ENCODE results near the gene DSCAM. TPM values are rescaled to one million over a fixed set of nuclear protein-coding genes. Genes with fewer than 3 reads are reported as not detected.

Gene DSCAM
- total RNA-seq, 2 donors from 2014 or later: not detected

GRCh38 chr21:40842197-40842552 lies 4.8 kb downstream of the DSCAM start:
- no peaks in the 10 kb centered on the region for H3K9me3 Mint-ChIP-seq
- no peak for DNase-seq (ENCODE audit: low spot score in 2 of 2)

GRCh38 chr21:40841524-40842196 lies 5.3 kb downstream of the DSCAM start:
- Mint-ChIP-seq H3K36me3 (peaks cover 4 to 10% of the 10 kb centered on the region in 2 donors), H3K9me3 (no peaks in the 10 kb centered on the region), H3K27ac (no peak overlapping the region)
- peak in 1 of 2 donors; percentile 4 for DNase-seq (ENCODE audit: low spot score in 2 of 2)
- no peak for ATAC-seq

More at GRCh38 chr21:40842197-40842552, 4.8 kb downstream of the DSCAM start:
- Mint-ChIP-seq H3K36me3 (peaks cover 4 to 10% of the 10 kb centered on the region in 2 donors), H3K27ac (no peak overlapping the region)
- no peak for ATAC-seq

GRCh38 chr21:40840401-40841125 lies 6.4 kb downstream of the DSCAM start:
- H3K36me3 Mint-ChIP-seq: peaks cover 4 to 10% of the 10 kb centered on the region in 2 donors
- H3K27ac Mint-ChIP-seq: peak overlapping the region in 1 of 2 donors; percentile 2
- no peak for DNase-seq (ENCODE audit: low spot score in 2 of 2)
- ATAC-seq: no peak
- no peaks in the 10 kb centered on the region for H3K9me3 Mint-ChIP-seq

- DNase-seq (ENCODE audit: low spot score in 2 of 2): no peak
- Mint-ChIP-seq H3K27ac (no peak overlapping the region), H3K9me3 (no peaks in the 10 kb centered on the region), H3K36me3 (peaks cover 4 to 10% of the 10 kb centered on the region in 2 donors)
- no peak for ATAC-seq
Observed at GRCh38 chr21:40839521-40839920, 7.4 kb downstream of the DSCAM start.

GRCh38 chr21:40837456-40837855 lies 9.5 kb downstream of the DSCAM start:
- DNase-seq (ENCODE audit: low spot score in 2 of 2): no peak
- ATAC-seq: no peak
- Mint-ChIP-seq H3K9me3 (no peaks in the 10 kb centered on the region), H3K36me3 (peaks cover 3 to 10% of the 10 kb centered on the region in 2 donors), H3K27ac (no peak overlapping the region)

- no peak overlapping the region for H3K27ac Mint-ChIP-seq
- ATAC-seq (no peak), DNase-seq (ENCODE audit: low spot score in 2 of 2) (no peak)
- H3K9me3 Mint-ChIP-seq: no peaks in the 10 kb centered on the region
- H3K36me3 Mint-ChIP-seq: no peaks in the 10 kb centered on the region
Observed at GRCh38 chr21:40835184-40835694, 11.7 kb downstream of the DSCAM start.

GRCh38 chr21:40833184-40833583 lies 13.8 kb downstream of the DSCAM start:
- H3K36me3 Mint-ChIP-seq: no peaks in the 10 kb centered on the region
- no peak overlapping the region for H3K27ac Mint-ChIP-seq
- H3K9me3 Mint-ChIP-seq: peaks cover 5% of the 10 kb centered on the region in 2 donors
- no peak for ATAC-seq
- DNase-seq (ENCODE audit: low spot score in 2 of 2): no peak

GRCh38 chr21:40832316-40832715 lies 14.6 kb downstream of the DSCAM start:
- H3K9me3 Mint-ChIP-seq: peaks cover 5% of the 10 kb centered on the region in 2 donors
- DNase-seq (ENCODE audit: low spot score in 2 of 2) (no peak), ATAC-seq (no peak)
- H3K27ac Mint-ChIP-seq: no peak overlapping the region
- no peaks in the 10 kb centered on the region for H3K36me3 Mint-ChIP-seq

GRCh38 chr21:40830836-40831235 lies 16.1 kb downstream of the DSCAM start:
- ATAC-seq (no peak), DNase-seq (ENCODE audit: low spot score in 2 of 2) (no peak)
- peaks cover 5 to 14% of the 10 kb centered on the region in 2 donors for H3K9me3 Mint-ChIP-seq
- H3K27ac Mint-ChIP-seq: no peak overlapping the region
- H3K36me3 Mint-ChIP-seq: no peaks in the 10 kb centered on the region

GRCh38 chr21:40829791-40830190 lies 17.2 kb downstream of the DSCAM start:
- DNase-seq (ENCODE audit: low spot score in 2 of 2) (no peak), ATAC-seq (no peak)
- peaks cover 5 to 15% of the 10 kb centered on the region in 2 donors for H3K9me3 Mint-ChIP-seq
- H3K36me3 Mint-ChIP-seq: no peaks in the 10 kb centered on the region
- H3K27ac Mint-ChIP-seq: no peak overlapping the region

GRCh38 chr21:40829308-40829707 lies 17.6 kb downstream of the DSCAM start:
- H3K36me3 Mint-ChIP-seq: no peaks in the 10 kb centered on the region
- no peak overlapping the region for H3K27ac Mint-ChIP-seq
- ATAC-seq (peak in 1 of 2 donors; percentile 59), DNase-seq (ENCODE audit: low spot score in 2 of 2) (no peak)
- peaks cover 5 to 15% of the 10 kb centered on the region in 2 donors for H3K9me3 Mint-ChIP-seq

- peaks cover 5 to 15% of the 10 kb centered on the region in 2 donors for H3K9me3 Mint-ChIP-seq
- ATAC-seq: no peak
- H3K27ac Mint-ChIP-seq: no peak overlapping the region
- DNase-seq (ENCODE audit: low spot score in 2 of 2): no peak
- H3K36me3 Mint-ChIP-seq: no peaks in the 10 kb centered on the region
Observed at GRCh38 chr21:40827509-40827908, 19.4 kb downstream of the DSCAM start.

- DNase-seq (ENCODE audit: low spot score in 2 of 2) (no peak), ATAC-seq (no peak)
- Mint-ChIP-seq H3K27ac (no peak overlapping the region), H3K9me3 (peaks cover 0 to 9% of the 10 kb centered on the region in 2 donors), H3K36me3 (no peaks in the 10 kb centered on the region)
Observed at GRCh38 chr21:40819071-40819900, 27.7 kb downstream of the DSCAM start.

GRCh38 chr21:40813918-40814317 lies 33.0 kb downstream of the DSCAM start:
- H3K27ac Mint-ChIP-seq: no peak overlapping the region
- DNase-seq (ENCODE audit: low spot score in 2 of 2) (no peak), ATAC-seq (no peak)
- no peaks in the 10 kb centered on the region for H3K36me3 Mint-ChIP-seq
- peaks cover 0 to 9% of the 10 kb centered on the region in 2 donors for H3K9me3 Mint-ChIP-seq

- Mint-ChIP-seq H3K27ac (no peak overlapping the region), H3K36me3 (no peaks in the 10 kb centered on the region), H3K9me3 (peaks cover 5 to 20% of the 10 kb centered on the region in 2 donors)
- ATAC-seq (no peak), DNase-seq (ENCODE audit: low spot score in 2 of 2) (no peak)
Observed at GRCh38 chr21:40809673-40810197, 37.2 kb downstream of the DSCAM start.

- H3K27ac Mint-ChIP-seq: no peak overlapping the region
- H3K9me3 Mint-ChIP-seq: peaks cover 24 to 28% of the 10 kb centered on the region in 2 donors
- ATAC-seq (no peak), DNase-seq (ENCODE audit: low spot score in 2 of 2) (no peak)
- peaks cover 8% of the 10 kb centered on the region in 2 donors for H3K36me3 Mint-ChIP-seq
Observed at GRCh38 chr21:40803101-40803500, 43.9 kb downstream of the DSCAM start.

All from activated naive CD4-positive, alpha-beta T cell treated with anti-CD3 and anti-CD28 coated beads, Interleukin-2, amount 50 U/mL, for 72 hours (primary cell).